ENCODE measurements around the gene COL24A1. TPM values are rescaled to one million over a fixed set of nuclear protein-coding genes. Genes with fewer than 3 reads are reported as not detected.

Gene COL24A1
- total and polyA plus RNA-seq, 2 donors (not counting 3 experiments of a cell fraction or from before 2014, with no cell fraction given), result 0.03 TPM; not detected in 1

DNA sequence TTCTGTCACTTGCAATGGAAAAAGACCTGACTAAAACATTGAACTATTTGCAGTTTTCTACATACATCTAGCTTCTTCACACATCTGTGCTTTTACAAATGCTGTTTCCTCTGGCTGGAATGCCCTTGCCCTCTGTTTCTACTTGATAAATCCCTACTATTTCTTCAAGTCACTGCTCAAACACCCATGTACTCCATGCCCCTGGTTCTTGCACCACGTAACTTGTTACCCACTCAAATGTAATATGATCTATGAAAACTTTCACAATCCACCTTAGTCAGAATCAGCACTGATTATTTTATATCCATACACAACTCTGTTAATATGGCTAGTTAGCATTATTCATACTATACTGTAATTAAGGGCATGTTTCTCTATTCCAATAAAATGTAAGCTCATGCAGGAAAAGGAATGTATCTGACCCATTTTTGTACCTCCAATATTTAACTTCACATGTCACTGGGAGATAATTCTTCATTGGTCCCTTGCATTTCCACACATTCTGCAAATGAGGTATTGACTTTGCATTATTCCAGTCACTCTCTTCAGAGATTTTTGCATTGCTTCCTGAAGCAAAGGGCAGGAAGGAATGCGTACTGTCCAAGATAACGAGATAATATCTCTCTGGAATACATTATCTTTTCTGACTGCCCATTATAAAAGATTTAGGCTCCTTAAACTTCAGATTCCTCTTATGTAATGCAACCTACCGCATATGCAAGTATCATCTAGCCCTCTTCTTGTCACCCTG lies 158.3 kb downstream of the COL24A1 start:
- Histone ChIP-seq H3K4me3 (replicated peaks in 1 of 3; ENCODE audit: insufficient read depth in 1 of 3, low read depth in 1 of 3, low read length in 3 of 3) (no peak overlapping the region), H3K4me1 (ENCODE audit: control insufficient read depth, extremely low read depth, insufficient read depth, low read length) (no peaks in the 10 kb centered on the region), H3K27me3 (ENCODE audit: control insufficient read depth in 2 of 2, insufficient read depth in 2 of 2, low read length in 2 of 2) (peaks cover 7 to 9% of the 10 kb centered on the region in 2 experiments), H3K9me1 (replicated peaks; ENCODE audit: control insufficient read depth, extremely low read depth, insufficient read depth, low read length) (no peaks in the 10 kb centered on the region), H3K9ac (replicated peaks; ENCODE audit: extremely low read depth, insufficient read depth, low read length) (no peak overlapping the region), H4K20me1 (replicated peaks; ENCODE audit: control insufficient read depth, extremely low read depth, insufficient read depth, low read length) (no peaks in the 10 kb centered on the region), H3K4me2 (ENCODE audit: insufficient read depth, low read length) (no peak overlapping the region), H3K27ac (ENCODE audit: insufficient read depth, low read depth, low read length) (no peak overlapping the region), H3K9me3 (replicated peaks; ENCODE audit: control insufficient read depth, insufficient read depth, low read length) (no peaks in the 10 kb centered on the region), H3K79me2 (ENCODE audit: control insufficient read depth, insufficient read depth, low read length) (no peaks in the 10 kb centered on the region), H2AFZ (ENCODE audit: low read depth, low read length) (no peak overlapping the region), H3K36me3 (ENCODE audit: control insufficient read depth in 2 of 2, extremely low read depth in 1 of 2, insufficient read depth in 2 of 2, low read length in 2 of 2) (no peaks in the 10 kb centered on the region)
- no TSS peak for BruUV-seq (replicated peaks)
- no peak for DNase-seq (ENCODE audit: low read depth, low spot score)
- ChIA-PET CTCF (no interaction called here), POLR2A (no interaction called here)
- no peak for TF ChIP-seq GATA2 (IDR thresholded peaks at IDR 0.05; ENCODE audit: insufficient read depth, insufficient read length, low read depth, low read length)
- TF ChIP-seq CTCF (IDR thresholded peaks at IDR 0.05; ENCODE audit: extremely low read depth in 1 of 2, insufficient read depth in 1 of 2, low read depth in 1 of 2, low read length in 2 of 2), result no peak
- no peak for FAIRE-seq
- dilution Hi-C loops (cut with MboI; ENCODE audit: extremely low pct_ligation_motif_present, low sequenced_read_pairs), result no loop called here
- intact Hi-C loops (cut with micrococcal nuclease), result no loop called here

- peak overlapping the region; percentile 31 for H3K4me2 ChIP-seq (ENCODE audit: insufficient read depth, low read length)
- intact Hi-C loops (cut with micrococcal nuclease), result no loop called here
These were observed 163.8 kb downstream of the COL24A1 start for GRCh38 chr1:85992791-85993190.

More at GRCh38 chr1:85992791-85993190, 163.8 kb downstream of the COL24A1 start:
- H2AFZ ChIP-seq (ENCODE audit: low read depth, low read length), result no peak overlapping the region
- no peaks in the 10 kb centered on the region for H3K9me3 ChIP-seq (replicated peaks; ENCODE audit: control insufficient read depth, insufficient read depth, low read length)
- ChIA-PET CTCF (no interaction called here), POLR2A (no interaction called here)
- H3K9ac ChIP-seq (replicated peaks; ENCODE audit: extremely low read depth, insufficient read depth, low read length), result no peak overlapping the region
- no TSS peak for BruUV-seq (replicated peaks)
- dilution Hi-C loops (cut with MboI; ENCODE audit: extremely low pct_ligation_motif_present, low sequenced_read_pairs), result no loop called here
- H3K4me3 ChIP-seq (replicated peaks in 1 of 3; ENCODE audit: insufficient read depth in 1 of 3, low read depth in 1 of 3, low read length in 3 of 3), result no peak overlapping the region
- H3K79me2 ChIP-seq (ENCODE audit: control insufficient read depth, insufficient read depth, low read length), result no peaks in the 10 kb centered on the region
- no peaks in the 10 kb centered on the region for H3K9me1 ChIP-seq (replicated peaks; ENCODE audit: control insufficient read depth, extremely low read depth, insufficient read depth, low read length)
- DNase-seq (ENCODE audit: low read depth, low spot score), result peak; percentile 49
- no peaks in the 10 kb centered on the region for H3K27me3 ChIP-seq (ENCODE audit: control insufficient read depth in 2 of 2, insufficient read depth in 2 of 2, low read length in 2 of 2)
- H3K36me3 ChIP-seq (ENCODE audit: control insufficient read depth in 2 of 2, extremely low read depth in 1 of 2, insufficient read depth in 2 of 2, low read length in 2 of 2), result no peaks in the 10 kb centered on the region
- no peaks in the 10 kb centered on the region for H3K4me1 ChIP-seq (ENCODE audit: control insufficient read depth, extremely low read depth, insufficient read depth, low read length)
- peak; percentile 62 for FAIRE-seq
- no peaks in the 10 kb centered on the region for H4K20me1 ChIP-seq (replicated peaks; ENCODE audit: control insufficient read depth, extremely low read depth, insufficient read depth, low read length)
- no peak overlapping the region for H3K27ac ChIP-seq (ENCODE audit: insufficient read depth, low read depth, low read length)
- TF ChIP-seq FOS (IDR thresholded peaks at IDR 0.05; ENCODE audit: borderline replicate concordance, insufficient read depth, low read length) (no peak), MYC (IDR thresholded peaks at IDR 0.05; ENCODE audit: low read depth, low read length) (no peak), JUN (IDR thresholded peaks at IDR 0.05; ENCODE audit: borderline replicate concordance, insufficient read depth, insufficient read length, low read depth) (no peak), CTCF (IDR thresholded peaks at IDR 0.05; ENCODE audit: extremely low read depth in 1 of 2, insufficient read depth in 1 of 2, low read depth in 1 of 2, low read length in 2 of 2) (no peak), GATA2 (IDR thresholded peaks at IDR 0.05; ENCODE audit: insufficient read depth, insufficient read length, low read depth, low read length) (no peak), EZH2 (IDR thresholded peaks at IDR 0.05; ENCODE audit: borderline replicate concordance, low read depth, low read length, severe bottlenecking) (no peak), MAX (IDR thresholded peaks at IDR 0.05; ENCODE audit: insufficient read depth, insufficient read length) (no peak), POLR2A (IDR thresholded peaks at IDR 0.05; ENCODE audit: low read depth, low read length) (no peak), POLR2AphosphoS5 (IDR thresholded peaks at IDR 0.05; ENCODE audit: insufficient read depth, low read depth, low read length) (no peak)

Data from endothelial cell of umbilical vein (primary cell).